D721Med (cell line): ENCODE results near the gene MET.

ENCODE experiments used
- DNase-seq: peaks from one replicate; pipeline ENCODE4 v3.0.0; 2011; ENCODE audit warnings: low spot score; ENCODE audit not compliant: insufficient read length
- FAIRE-seq: peaks from 2 replicates; lab custom pipeline; 2011; peaks lifted over from hg19 to GRCh38; lab: Jason Lieb, UNC
- CTCF ChIP-seq: IDR thresholded peaks from 2 replicates; pipeline ENCODE4 v1.5.1; 2012; ENCODE audit warnings: mild to moderate bottlenecking, control low read depth; ENCODE audit not compliant: insufficient read depth; ENCODE audit errors: missing control alignments

Gene MET

GRCh38 chr7:116766881-116767280, 94.9 kb downstream of the MET start:
- TF ChIP-seq CTCF: no peak
- FAIRE-seq (no peak), DNase-seq (no peak)

GRCh38 chr7:116769546-116769945, 97.5 kb downstream of the MET start:
- TF ChIP-seq CTCF: no peak
- DNase-seq: no peak
- FAIRE-seq: no peak

GRCh38 chr7:116770941-116771340, 98.9 kb downstream of the MET start:
- FAIRE-seq: no peak
- no peak for DNase-seq

GRCh38 chr7:116771640-116772039, 99.6 kb downstream of the MET start:
- no peak for TF ChIP-seq CTCF
- DNase-seq (no peak), FAIRE-seq (no peak)

More at GRCh38 chr7:116770941-116771340, 98.9 kb downstream of the MET start:
- no peak for TF ChIP-seq CTCF

- TF ChIP-seq CTCF: no peak
- FAIRE-seq (no peak), DNase-seq (no peak)
Measured at GRCh38 chr7:116772423-116772863, 100.4 kb downstream of the MET start.

- TF ChIP-seq CTCF: no peak
- DNase-seq (no peak), FAIRE-seq (no peak)
Measured at GRCh38 chr7:116772926-116773749, 101.1 kb downstream of the MET start.

DNA sequence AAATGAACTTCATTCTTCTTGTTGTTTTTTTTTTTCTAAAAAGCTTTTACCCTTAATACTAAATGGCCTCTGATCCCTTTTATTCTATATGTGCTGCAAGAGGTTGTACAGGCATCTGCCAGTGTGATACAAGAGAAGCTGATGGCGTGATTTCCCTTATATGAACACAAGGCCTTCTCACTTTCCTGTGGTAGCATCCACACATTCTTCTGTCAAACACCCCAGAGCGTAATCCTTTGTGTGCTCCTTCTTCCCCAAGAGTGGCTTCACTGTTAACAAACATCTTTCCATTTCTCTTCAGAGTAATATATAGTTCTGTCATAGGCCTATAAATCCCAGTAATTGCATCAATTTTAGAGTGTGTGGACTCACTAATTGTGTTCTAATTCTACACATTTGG, 104.0 kb downstream of the MET start:
- FAIRE-seq: no peak
- no peak for TF ChIP-seq CTCF
- no peak for DNase-seq
